Activated CD4-positive, alpha-beta T cell treated with anti-CD3 and anti-CD28 coated beads, Interleukin-2, Interleukin-6, amounts not matched to agents 100 ng/mL and 50 ng/mL, durations not matched to agents 16 hours and 8 hours (primary cell): ENCODE measurements around the gene OR5AS1.
"Not testable (repeated sequence)": the region's sequence is repeated elsewhere in the genome, so short reads cannot be mapped to it uniquely, and the experiment has no call there.

Experiments used
- DNase-seq: peaks from one replicate; pipeline ENCODE4 v3.0.0-alpha.2; 2020

The OR5AS1 gene

GRCh38 chr11:56027354-56027753 is at the start of gene OR5AS1:
OR5AS1 (plus strand) TSS chr11:56027654; CDS start chr11:56030419, 2,765 bp downstream.
- DNase-seq: no peak

- no peak for DNase-seq
Observed at GRCh38 chr11:55994525-55994924, 32.9 kb upstream of the OR5AS1 start, which contains the start of gene OR5F1. OR5F1 (minus strand) TSS chr11:55994625; CDS start chr11:55994625, 0 bp downstream.

- DNase-seq: no peak
Observed at GRCh38 chr11:56010716-56011115, 16.7 kb upstream of the OR5AS1 start.

DNA sequence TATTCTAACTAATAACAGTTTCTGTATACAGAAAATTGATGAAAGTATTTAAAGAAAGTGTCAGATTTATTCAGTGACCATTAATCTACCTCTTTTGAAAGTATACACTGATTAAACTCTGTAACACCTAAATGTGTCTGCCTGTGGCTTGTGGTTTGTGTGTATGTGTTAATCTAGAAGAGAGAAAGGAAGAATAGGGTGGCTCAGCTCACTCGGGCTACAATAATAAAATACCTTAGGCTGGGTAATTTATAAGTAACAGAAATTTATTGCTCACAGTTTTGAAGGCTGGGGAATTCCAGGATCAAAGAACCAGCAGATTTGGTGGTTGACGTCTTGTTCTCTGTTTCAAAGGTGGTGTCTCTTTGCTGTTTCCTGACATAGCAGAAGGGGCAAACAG is 13.6 kb upstream of the OR5AS1 start:
- no peak for DNase-seq

DNA sequence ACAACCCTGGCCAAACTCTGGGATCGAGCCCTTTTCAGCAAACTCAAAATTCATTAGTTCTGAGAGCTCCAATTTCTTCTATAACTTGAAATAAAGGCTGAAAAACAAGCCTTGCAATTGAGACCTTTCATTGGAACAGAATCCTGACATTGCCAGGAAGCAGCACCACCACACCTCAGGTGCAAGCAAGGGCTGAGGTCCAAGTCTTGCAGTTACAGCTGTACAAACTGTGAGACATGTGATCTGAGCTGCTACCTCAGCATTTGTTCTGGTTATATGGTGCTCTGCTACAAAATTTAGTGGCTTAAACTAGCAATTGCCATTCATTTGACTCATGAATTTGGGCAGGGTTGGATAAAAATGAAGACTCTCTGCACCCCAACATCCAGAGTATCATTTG is 18.1 kb downstream of the OR5AS1 start:
- no peak for DNase-seq

GRCh38 chr11:56048480-56048879 is 21.0 kb downstream of the OR5AS1 start:
- DNase-seq: no peak

DNA sequence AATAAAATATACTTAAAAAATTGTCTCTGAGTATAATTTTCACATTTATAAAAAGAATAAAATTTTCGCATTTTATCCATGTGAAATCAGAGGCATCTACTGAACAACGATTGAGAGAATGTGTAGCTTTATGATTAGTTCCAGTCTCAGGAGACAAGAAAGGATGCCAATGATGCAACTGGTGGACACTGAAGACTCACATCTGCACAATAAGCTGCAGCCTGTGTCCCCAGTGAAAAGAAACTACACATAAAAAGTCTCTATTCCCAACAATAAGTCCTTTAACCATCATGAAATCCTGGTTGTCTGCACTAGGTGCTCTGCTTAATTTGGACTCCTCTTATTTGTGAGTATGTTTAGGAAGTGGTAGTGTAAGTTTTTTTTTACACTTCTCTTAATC is 22.0 kb downstream of the OR5AS1 start:
- no peak for DNase-seq

DNA sequence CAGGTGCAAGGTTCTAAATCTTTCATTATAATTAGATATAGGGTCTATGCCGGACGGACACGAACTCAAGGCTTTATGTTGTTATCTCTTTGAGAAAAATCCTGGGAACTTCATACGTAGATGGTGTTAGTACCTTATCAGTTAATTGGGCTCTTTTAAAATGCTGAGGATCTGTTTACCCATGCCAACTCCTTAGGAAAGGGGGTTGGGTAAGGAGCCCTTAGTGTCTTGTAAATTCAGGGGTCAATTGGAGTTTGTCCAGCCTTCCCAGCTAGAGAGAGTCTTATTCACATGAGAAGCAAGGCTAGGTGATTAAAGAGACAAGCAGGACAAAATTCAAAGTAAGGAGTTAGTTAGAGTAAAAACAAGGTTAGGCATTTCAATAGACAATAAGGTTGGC is 28.9 kb downstream of the OR5AS1 start:
- DNase-seq: not testable (repeated sequence)

- DNase-seq: not testable (repeated sequence)
Observed at GRCh38 chr11:56057661-56058237, 30.3 kb downstream of the OR5AS1 start.

- not testable (repeated sequence) for DNase-seq
Observed at GRCh38 chr11:56058260-56058780, 30.9 kb downstream of the OR5AS1 start.

- no peak for DNase-seq
Observed at GRCh38 chr11:56066980-56067379, 39.5 kb downstream of the OR5AS1 start.
